GM18861 (cell line): ENCODE measurements around the gene TMA7B.

Source experiments
- ATAC-seq: cut with Tn5 transposase; IDR thresholded peaks from one replicate; pipeline ENCODE4 v1.9.1; 2021; ENCODE audit not compliant: unreplicated experiment

The TMA7B gene

DNA sequence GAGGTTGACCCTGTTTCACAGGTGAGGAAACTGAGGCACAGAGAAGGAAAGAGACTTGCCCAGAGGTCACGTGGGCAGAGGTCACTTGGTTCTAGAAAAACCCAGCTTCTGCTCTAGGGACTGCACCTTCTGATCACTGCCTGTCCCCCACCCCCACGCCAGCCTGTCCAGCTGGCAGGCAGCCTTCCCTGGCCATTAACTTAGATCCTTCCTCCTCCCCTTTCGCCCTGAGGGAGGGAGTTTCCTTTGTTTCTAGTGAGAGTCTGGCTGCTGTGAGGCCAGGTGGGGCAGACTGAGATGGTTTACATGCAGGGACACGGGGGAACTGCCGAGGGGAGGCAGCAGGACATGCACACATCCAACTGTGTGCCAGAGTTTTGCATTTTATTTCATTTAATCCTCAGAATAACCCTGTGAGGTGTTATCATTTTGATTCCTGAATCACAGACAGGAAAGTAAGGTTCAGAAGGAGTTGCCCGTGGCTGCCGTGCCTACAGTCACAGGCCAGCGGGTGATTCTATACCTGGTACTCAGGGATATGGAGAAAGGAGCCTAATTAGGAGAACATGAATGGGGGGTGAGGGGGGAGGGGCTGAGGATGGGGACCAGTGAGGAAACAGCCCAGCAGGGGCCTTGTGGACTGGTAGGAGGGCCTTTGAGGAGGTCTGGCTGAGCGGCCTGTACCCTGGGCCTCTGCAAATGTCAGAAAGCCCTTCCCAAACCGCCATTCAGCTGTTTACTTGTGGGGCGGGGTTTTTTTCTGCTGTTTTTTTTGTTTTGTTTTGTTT, 37.9 kb downstream of the TMA7B start:
- ATAC-seq: no peak

DNA sequence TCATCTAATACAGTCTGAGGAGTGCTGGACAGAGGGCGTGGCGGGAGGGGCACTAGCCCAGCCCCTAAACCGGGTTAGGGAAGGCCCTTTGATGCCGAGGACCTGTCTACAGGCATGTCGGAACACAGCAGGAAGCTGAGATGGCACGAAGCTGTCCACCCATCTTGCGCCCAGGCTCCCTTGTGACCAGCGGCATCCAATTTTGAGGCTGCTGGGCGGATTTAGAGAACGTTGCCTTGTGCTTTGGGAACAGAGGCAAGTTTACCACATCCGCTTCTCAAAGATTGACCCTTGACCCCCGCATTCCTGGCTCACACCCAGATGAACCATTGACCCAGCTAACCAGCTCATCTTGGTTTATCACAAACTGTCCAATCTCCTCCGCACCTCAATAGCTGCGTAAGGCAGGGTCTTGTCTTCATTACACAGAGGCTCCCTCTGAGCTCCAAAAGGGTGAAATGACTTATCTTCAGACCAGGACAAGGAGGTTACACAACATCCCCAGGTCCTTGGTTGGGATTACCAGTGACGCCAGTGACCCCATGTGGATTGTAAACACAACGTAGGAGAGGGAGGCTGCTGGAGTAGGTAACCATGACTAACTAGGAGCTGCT, 39.1 kb downstream of the TMA7B start:
- ATAC-seq: no peak

DNA sequence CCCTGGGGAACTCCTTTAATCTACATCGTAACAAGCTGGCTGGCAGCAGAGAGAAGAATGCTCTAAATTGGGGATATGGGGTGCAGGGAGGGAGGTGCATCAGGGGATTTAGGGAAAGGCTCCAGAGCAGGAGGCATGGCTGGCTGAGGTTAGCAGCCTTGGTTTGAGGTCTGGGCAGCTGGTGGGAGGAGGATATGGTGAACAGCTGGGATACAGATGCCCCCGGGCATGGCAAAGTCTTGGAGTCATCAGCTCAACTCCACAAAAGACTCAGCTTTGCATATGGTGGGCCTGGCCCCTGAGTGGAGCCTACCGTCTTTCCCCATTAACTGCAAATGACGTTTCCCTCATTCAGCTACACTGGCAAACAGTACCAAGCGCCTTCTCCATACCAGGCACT, 40.0 kb downstream of the TMA7B start:
- no peak for ATAC-seq

DNA sequence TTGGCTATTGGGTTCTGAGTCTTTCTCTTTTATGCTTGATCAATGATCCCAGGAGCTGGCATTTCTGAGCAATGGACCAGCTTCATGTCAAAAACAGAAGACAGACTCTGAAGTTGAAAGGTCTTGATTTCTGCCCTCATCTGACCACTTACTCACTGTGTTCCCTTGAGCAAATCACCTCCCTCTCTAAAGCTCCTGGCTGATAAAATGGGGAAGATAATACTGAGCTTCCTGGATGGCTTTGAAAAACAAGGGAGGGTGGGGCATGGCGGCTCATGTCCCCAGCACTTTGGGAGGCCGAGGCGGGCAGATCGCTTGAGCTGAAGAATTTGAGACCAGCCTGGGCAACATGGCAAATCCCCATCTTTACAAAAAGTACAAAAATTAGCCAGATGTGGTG, 40.9 kb downstream of the TMA7B start:
- no peak for ATAC-seq

DNA sequence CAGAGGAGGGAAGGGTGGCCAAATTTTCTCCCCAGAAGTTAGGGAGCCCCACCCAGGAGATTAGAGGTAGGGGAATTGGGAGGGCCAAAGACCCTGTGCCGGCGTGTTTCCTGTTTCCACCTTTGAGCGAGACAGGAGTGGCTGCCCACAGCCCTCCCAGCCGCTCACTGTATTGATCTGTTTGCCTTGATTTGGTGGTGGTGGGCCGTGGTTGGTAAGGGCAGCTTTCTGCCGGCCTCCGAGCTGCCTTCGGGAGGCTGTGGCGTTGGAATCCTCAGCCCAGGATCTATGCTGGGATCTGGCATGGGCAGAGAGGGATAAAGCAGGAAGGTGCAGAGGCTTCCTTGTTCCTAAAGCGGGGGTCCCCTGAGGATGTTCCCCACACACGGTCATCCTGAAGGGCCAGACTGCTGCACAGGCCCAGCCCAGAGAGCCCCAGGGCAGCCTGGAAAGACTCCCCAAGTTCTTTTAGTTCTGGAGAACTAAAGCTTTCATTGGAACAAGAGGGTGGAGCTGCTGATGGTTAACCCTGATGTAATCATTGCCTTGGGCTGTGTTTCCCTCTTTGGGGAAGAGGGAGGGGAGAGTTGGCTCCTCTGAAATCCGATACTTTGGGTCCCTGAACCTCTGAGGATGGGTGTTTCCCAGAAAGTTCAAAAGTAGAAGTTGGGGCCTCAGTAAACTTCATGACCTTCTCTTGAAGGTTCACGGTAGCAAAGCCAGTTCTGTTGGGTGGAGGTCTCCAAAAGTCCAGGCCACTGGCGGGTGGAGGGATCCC, 41.8 kb downstream of the TMA7B start:
- ATAC-seq: no peak

DNA sequence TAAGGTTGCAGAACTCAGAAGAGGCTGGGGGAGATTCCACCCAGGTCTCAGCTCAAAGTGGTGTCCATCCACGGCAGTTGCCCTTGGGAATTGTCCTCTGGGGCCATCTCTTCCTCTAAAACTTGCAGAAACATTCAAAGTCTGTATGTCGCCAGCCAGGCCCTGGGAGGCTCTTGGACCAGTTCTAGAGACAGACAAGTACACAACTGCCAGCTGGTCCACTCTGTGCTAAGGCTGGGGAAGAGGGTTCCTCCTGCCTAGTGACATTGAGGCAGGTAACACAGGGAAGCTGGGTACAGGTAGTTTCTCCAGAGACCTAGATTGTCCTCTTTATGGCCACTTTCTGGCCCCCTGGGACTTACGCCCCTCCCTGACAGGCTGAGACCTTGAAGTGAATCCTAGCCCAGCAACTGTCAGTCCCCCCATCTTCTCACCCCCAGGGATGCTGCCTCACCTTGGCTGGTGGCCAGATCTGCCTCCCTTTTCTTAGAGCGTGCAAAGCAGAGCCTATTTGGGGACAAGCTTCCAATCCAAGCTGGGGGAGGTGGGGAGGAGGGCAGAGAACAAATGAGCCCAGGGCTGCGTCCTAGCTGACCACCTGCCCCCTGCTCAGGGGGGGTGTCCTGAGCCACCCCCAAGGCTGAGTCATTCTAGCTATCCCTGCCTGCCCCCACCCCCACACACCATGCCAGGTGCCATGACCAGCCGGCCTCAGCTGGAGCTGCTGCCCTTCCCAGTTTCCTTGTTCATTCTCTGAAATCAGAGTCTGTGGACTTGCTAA, 42.9 kb downstream of the TMA7B start:
- no peak for ATAC-seq

DNA sequence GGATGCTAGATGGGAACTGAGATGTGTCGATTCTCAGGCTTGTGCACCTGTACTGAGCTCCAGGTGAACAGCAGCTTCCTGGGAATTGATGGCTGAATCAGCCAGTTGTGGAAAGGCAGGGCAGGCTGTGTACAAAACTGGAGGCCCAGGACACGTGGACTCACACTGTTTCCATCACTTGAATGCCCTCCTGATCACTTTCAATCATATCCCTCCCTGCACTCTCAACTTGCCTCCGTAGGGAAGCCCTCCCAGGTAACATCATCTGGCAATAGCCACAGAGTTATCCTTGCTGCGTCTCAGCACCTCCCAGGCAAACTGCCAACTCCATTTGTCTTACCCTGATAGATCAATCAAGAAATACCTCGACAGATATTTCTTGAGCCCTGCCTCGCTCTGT, 44.6 kb downstream of the TMA7B start:
- no peak for ATAC-seq

DNA sequence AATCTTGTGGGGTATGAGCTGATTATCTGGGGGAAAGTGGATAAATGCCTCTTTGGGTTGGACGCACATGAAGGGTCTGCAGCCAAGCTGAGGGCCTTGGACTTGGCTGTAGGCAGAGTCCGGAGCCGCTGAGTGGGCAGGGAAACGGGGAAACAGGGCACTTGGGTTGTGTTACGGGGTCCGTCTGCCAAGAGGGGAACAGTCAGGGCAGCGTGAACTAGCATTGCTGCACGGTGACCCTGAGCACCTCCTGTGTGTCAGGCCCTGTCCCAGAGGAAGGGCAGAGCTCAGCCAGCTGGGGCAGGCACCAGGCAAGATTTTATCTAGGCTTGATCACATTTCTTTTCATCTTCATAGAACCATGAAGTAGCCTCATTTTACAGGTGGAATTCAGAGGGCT, 46.4 kb downstream of the TMA7B start:
- ATAC-seq: no peak

DNA sequence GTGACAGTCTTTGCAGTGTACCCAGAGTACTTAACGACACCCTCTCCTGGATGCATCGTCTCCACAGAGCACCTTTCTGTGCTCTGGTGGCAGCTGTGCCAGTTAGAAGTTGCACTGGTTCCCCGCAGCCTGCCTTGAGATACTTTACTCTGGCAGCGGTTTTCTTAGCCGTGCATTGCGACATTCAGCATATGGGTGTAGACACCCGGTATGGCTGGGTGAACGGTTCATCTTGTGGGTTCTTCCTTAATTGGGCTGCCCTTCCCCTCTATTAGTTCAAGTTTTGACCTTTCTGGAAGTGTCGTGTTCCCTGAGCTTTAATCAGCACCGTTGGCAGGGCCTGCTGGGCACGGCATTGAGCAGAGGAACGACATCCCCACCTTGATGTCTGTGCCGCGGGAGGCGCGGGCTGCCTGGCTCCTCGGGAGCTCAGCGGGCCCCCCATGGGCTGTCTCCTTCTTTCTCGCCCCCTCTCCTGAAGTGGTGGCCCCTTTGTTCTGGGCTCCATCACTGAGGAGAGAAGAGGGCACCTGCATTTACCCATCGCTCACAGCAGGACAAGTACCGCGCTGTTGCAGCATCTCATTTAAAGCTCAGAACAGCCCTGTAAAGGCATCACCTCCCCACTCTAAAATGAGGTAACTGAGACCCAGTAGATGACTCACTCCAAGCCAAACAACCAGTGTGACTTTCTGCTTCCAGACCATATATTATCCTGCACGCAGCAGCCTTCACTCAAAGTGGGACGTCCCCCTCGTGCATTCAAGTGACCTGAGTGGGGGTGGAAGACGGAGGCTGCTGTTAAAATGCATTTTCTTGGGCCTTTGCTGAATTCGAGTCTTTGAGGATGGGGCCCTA, 47.9 kb downstream of the TMA7B start:
- no peak for ATAC-seq

DNA sequence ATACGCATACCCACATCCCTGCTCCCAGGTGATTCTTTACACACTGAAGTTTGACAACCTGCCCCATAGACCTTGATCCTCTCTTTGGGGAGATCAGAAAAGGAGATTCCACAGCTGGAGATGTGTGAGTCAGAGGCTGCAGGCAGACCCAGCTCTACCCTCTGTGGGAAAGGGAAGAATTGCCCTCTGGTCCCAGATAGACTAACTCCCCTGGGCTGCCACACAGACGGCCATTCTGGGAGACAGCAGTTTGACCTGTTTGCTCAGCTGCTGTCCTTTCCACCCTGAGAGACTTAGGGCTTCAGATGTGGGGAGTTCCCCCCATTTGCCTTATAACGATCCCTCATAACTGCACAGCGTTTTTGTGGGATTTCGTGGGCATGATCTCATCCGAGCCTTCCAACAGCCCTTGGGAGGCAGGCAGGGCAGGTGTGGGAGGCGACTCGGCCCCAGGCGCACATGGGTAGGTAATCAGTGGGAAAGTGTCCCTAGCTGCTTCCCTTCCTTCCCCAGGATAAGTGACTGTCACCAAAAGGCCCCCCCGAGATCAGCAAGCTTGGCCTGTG, 48.6 kb downstream of the TMA7B start:
- no peak for ATAC-seq

DNA sequence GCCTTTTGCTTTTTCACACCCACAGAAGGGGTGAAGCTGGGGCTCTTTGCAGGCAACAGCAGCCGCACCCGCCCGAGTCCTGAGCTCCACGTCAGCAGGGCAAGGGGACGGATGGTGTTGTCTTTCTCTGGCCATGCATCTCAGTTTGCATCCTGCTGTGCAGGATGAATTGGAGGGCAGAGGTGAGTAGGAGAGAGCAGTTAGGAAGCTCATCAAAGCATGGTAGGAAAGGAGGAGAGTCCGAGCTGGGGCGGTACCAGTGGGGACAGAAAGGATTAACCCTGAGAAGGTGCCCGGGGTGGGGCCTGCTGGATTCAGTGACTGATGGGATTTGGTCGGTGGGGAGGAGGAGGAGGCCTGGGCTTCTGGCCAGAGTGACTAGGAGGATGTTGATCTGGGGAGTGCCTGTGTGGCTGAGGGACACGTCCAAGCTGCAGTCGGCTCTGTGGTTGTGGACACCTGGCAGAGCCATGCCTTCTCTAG, 49.1 kb downstream of the TMA7B start:
- no peak for ATAC-seq

DNA sequence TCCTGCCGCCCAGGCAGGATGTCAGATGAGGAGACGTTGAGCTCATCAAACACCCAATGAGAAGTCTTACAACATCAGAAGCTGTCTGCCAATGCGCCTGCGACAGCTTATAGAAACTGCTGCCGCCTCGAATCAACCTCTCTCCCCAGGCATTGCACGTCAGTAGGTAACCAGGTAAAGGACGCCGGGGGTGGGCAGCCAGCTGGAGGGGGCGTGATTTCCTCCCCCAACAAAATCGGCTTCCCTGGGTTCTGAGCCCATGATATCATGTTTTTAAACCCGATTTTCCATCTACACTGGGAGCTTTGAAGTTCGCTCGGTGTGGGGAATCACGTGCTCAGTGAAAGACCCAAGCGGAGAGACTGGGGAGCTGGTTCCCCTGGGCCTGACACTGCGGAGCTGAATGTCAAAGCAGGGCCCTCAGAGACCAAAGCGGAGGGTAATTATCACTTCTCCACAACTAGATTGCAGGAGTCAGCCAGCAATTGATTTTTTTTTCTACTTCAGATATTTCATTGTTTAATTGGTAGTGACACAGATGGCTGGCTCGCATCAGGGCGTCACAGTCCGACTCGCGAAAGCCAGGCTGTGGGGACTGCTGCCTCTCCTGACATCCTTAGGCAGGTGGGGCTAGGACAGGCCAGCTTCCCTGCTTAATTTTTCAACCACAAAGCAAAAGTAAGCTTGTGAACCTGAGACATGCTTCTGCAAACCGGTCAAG, 49.9 kb downstream of the TMA7B start:
- ATAC-seq: no peak

DNA sequence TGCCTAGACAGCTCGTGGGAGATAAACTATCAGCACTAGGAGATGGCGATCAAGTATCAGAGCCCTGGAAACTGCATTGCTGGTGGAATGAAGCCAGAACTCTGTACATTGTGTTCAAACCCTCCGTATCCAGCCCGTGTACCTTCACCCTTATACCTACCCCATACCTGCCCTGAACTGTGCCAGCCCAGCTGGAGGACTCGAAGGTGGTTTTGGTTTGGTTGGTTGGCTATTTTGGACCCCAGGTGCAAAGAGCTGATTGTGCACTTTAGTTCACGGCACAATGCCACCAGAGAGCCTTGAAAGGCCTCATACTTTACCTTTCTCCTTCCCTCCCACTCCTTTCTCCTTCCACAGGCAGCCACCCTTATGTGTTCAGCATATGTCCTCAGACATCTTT, 50.5 kb downstream of the TMA7B start:
- no peak for ATAC-seq
